ENCODE results near the gene MYOCD.

DNA sequence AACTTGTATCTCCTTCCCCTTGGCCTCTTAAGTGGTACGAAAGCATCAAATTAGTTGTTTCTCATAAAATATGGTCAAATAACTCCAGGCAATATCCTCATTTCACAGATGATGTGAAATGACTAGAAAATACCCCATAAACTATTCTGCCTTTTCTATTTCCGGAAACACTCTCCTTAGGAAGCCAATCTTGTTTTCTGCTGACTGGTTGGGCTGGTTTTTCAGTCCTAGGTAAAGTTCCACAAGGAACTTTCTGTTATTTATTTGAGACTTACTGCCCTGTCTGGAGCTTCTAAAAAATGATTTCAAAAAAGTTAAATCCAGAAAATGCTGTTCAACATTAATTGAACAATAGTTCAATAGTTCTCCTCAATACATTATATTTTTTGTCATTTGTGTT, 7.3 kb downstream of the MYOCD start:
- TF ChIP-seq ZNF274 (IDR thresholded peaks at IDR 0.05; ENCODE audit: low read depth, low read length) (no peak), YY1 (IDR thresholded peaks at IDR 0.05; ENCODE audit: insufficient read depth, insufficient read length) (no peak)
